Calu3 (cell line): ENCODE results near the gene ERVFRD-1. TPM values are rescaled to one million over a fixed set of nuclear protein-coding genes. Genes with fewer than 3 reads are reported as not detected.
"Not testable (repeated sequence)": the region's sequence is repeated elsewhere in the genome, so short reads cannot be mapped to it uniquely, and the experiment has no call there.

Experiments used
- BruUV-seq: library from RNA; stranded (reverse); fragments of 400-500 nt; replicated peaks from 2 replicates; lab custom pipeline; 2021; lab: Mats Ljungman, UMichigan
- CTCF ChIA-PET: fragments of 300-600 bp; sonication (Branson Sonifier 250); formaldehyde crosslinking; loops from one replicate; lab custom pipeline; 2022; ENCODE audit warnings: antibody characterized with exemption; lab: Charles Lee
- DNase-seq: peaks from one replicate; pipeline ENCODE4 v3.0.0; 2022
- H3K27ac Mint-ChIP-seq: one replicate; pipeline ENCODE4 v1.8.0; 2022; ENCODE audit warnings: mixed read lengths; ENCODE audit not compliant: unreplicated experiment
- H3K27me3 Mint-ChIP-seq: one replicate; pipeline ENCODE4 v1.8.0; 2022; ENCODE audit warnings: mixed read lengths; ENCODE audit not compliant: unreplicated experiment
- H3K36me3 Mint-ChIP-seq: one replicate; pipeline ENCODE4 v1.8.0; 2022; ENCODE audit warnings: mild to moderate bottlenecking, moderate library complexity, mixed read lengths; ENCODE audit not compliant: insufficient read depth, unreplicated experiment
- H3K4me1 Mint-ChIP-seq: one replicate; pipeline ENCODE4 v1.8.0; 2022; ENCODE audit warnings: mild to moderate bottlenecking, low read depth, mixed read lengths; ENCODE audit not compliant: unreplicated experiment
- H3K4me3 Mint-ChIP-seq: one replicate; pipeline ENCODE4 v1.8.0; 2022; ENCODE audit warnings: mild to moderate bottlenecking, low read depth, moderate library complexity, mixed read lengths; ENCODE audit not compliant: unreplicated experiment
- H3K9me3 Mint-ChIP-seq: one replicate; pipeline ENCODE4 v1.8.0; 2022; ENCODE audit warnings: low read depth, mixed read lengths; ENCODE audit not compliant: unreplicated experiment
- intact Hi-C: fragments of 100-400 bp; cut with micrococcal nuclease; formaldehyde crosslinking; loops from one replicate; pipeline ENCODE4 v1.10.0; 2022; ENCODE audit not compliant: unreplicated experiment
- total RNA-seq: library from RNA; stranded (reverse); gene quantifications from 2 replicates; pipeline ENCODE4 v1.2.3, GENCODE V29; 2022
- TF ChIP-seq, protein P1 (sequence below): fragments of 200-600 bp; IDR thresholded peaks from one replicate; pipeline ENCODE4 v1.8.0; 2022; ENCODE audit warnings: antibody characterized with exemption; ENCODE audit not compliant: unreplicated experiment

Gene ERVFRD-1
- total RNA-seq, 1 experiment from 2014 or later = not detected

DNA sequence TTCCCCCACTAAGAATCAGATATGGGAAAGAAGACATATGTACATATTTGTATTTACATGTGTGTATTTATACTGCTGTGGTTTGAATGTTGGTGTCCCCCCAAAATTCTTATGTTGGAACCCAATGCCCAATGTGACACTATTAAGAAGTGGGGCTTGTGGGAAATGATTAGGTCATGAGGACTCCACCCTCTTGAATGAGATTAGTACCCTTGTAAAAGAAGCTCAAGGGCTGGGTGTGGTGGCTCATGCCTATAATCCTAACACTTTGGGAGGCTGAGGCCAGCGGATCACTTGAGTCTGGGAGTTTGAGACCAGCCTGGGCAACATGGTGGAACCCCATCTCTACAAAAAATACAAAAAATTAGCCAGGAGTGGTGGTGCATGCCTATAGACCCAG lies 21.8 kb downstream of the ERVFRD-1 start:
- no peak overlapping the region for H3K27ac Mint-ChIP-seq
- H3K27me3 Mint-ChIP-seq = no peaks in the 10 kb centered on the region
- intact Hi-C loops = no loop called here
- H3K4me3 Mint-ChIP-seq = no peak overlapping the region
- CTCF ChIA-PET = no interaction called here
- TF ChIP-seq, protein P1, sequence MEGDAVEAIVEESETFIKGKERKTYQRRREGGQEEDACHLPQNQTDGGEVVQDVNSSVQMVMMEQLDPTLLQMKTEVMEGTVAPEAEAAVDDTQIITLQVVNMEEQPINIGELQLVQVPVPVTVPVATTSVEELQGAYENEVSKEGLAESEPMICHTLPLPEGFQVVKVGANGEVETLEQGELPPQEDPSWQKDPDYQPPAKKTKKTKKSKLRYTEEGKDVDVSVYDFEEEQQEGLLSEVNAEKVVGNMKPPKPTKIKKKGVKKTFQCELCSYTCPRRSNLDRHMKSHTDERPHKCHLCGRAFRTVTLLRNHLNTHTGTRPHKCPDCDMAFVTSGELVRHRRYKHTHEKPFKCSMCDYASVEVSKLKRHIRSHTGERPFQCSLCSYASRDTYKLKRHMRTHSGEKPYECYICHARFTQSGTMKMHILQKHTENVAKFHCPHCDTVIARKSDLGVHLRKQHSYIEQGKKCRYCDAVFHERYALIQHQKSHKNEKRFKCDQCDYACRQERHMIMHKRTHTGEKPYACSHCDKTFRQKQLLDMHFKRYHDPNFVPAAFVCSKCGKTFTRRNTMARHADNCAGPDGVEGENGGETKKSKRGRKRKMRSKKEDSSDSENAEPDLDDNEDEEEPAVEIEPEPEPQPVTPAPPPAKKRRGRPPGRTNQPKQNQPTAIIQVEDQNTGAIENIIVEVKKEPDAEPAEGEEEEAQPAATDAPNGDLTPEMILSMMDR = no peak
- no TSS peak for BruUV-seq
- no peak for DNase-seq
- H3K4me1 Mint-ChIP-seq = peaks cover 8% of the 10 kb centered on the region
- H3K36me3 Mint-ChIP-seq = peaks cover 20% of the 10 kb centered on the region
- peaks cover 2% of the 10 kb centered on the region for H3K9me3 Mint-ChIP-seq

DNA sequence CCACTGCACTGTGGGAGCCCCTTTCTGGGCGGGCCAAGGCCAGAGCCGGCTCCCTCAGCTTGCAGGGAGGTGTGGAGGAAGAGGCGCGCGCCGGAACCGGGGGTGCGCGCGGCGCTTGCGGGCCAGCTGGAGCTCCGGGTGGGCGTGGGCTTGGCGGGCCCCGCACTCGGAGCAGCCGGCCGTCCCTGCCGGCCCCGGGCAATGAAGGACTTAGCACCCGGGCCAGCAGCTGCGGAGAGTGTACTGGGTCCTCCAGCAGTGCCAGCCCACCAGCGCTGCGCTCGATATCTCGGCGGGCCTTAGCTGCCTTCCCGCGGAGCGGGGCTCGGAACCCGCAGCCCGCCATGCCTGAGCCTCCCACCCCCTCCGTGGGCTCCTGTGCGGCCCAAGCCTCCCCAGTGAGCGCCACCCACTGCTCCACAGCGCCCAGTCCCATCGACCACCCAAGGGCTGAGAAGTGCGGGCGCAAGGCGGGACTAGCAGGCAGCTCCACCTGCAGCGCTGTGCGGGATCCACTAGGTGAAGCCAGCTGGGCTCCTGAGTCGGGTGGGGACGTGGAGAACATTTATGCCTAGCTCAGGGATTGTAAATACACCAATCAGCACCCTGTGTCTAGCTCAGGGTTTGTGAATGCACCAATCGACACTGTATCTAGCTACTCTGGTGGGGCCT lies 24.2 kb downstream of the ERVFRD-1 start:
- H3K27ac Mint-ChIP-seq, intact Hi-C loops, BruUV-seq, H3K27me3 Mint-ChIP-seq, H3K4me3 Mint-ChIP-seq, DNase-seq, H3K9me3 Mint-ChIP-seq, H3K36me3 Mint-ChIP-seq, CTCF ChIA-PET: not testable (repeated sequence)
- H3K4me1 Mint-ChIP-seq = peaks cover 10% of the 10 kb centered on the region

DNA sequence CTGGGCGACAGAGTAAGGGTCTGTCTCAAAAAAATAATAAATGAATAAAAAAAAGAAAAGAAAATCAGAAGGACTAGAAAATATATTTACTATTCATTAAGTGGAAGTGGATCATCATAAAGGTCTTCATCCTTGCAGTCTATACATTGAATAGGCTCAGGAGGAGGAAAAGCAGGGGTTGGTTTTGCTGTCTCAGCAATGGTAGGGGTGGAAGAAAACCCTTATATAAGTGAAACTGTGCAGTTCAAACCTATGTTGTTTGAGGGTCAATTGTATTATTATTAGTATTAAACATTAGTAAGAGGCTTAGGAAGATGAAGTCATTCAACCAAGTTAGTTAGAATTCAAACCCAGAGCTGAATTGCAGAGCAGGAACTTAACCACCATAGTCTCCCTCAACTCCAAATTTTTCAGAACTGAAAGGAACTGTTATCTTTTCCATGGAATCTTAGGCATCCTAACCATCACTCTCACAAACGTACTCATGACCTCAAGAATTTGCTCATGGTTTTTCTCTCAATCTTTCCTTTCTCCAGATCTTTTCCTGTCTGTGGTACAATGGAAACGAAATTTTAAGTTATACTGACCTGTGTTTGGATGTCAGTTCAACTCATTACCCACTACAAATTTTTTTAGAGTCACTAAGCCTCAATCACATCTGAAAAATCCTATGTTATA lies 25.6 kb downstream of the ERVFRD-1 start:
- intact Hi-C loops = no loop called here
- Mint-ChIP-seq H3K36me3 (no peaks in the 10 kb centered on the region), H3K27ac (no peak overlapping the region), H3K27me3 (no peaks in the 10 kb centered on the region), H3K9me3 (peaks cover 2% of the 10 kb centered on the region), H3K4me3 (no peak overlapping the region), H3K4me1 (peaks cover 10% of the 10 kb centered on the region)
- TF ChIP-seq, protein P1 = no peak
- CTCF ChIA-PET = no interaction called here
- no TSS peak for BruUV-seq
- DNase-seq = no peak

DNA sequence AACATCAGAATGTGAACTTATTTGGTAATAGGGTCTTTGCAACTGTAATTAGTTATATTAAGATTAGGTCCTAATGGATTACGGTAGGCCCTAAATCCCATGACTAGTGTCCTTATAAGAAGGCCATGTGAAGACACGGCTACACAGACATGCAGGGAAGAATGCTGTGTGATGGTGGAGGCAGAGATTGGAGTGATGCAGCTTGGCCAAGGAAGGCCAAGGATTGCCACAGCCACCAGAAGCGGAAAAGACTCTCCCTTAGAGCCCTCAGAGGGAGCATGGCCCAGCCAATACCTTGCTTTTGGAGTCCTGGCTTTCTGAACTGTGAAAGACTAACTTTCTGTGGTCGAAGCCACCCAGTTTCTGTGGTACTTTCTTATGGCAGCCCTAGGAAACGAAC lies 27.6 kb downstream of the ERVFRD-1 start:
- Mint-ChIP-seq H3K4me3 (no peak overlapping the region), H3K27me3 (no peaks in the 10 kb centered on the region), H3K9me3 (peaks cover 2% of the 10 kb centered on the region), H3K27ac (no peak overlapping the region), H3K36me3 (no peaks in the 10 kb centered on the region), H3K4me1 (peaks cover 10% of the 10 kb centered on the region)
- TF ChIP-seq, protein P1 = no peak
- intact Hi-C loops = no loop called here
- BruUV-seq = no TSS peak
- CTCF ChIA-PET = no interaction called here
- no peak for DNase-seq

DNA sequence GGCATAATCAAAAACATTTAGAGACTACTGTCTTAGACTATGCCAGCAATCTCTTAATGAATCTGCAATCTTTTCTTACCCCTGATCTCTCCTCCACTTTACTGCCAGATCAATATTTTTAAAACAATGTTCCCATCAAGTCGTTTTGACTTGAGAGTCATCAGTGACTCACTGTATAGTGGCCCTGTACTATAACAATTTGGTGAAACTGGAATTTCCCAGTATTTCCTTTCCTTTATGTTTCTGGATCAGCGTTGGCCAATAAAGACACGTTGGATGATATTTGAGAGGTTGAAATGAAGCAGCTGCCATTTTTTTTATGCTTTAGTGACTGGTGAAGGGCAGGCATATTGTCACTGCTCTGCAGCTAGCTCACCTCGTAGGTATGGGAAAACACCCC lies 28.0 kb downstream of the ERVFRD-1 start:
- intact Hi-C loops = no loop called here
- peaks cover 10% of the 10 kb centered on the region for H3K4me1 Mint-ChIP-seq
- DNase-seq = no peak
- no peaks in the 10 kb centered on the region for H3K36me3 Mint-ChIP-seq
- peaks cover 2% of the 10 kb centered on the region for H3K9me3 Mint-ChIP-seq
- BruUV-seq = no TSS peak
- H3K27me3 Mint-ChIP-seq = no peaks in the 10 kb centered on the region
- TF ChIP-seq, protein P1 = no peak
- CTCF ChIA-PET = no interaction called here
- H3K27ac Mint-ChIP-seq = no peak overlapping the region
- H3K4me3 Mint-ChIP-seq = no peak overlapping the region
